Breast epithelium (tissue), 3 donors: ENCODE measurements around the gene RFPL4A.

Experiments
- CTCF ChIP-seq, 3 donors: fragments of 450-650 bp; IDR thresholded peaks; one replicate each; pipeline ENCODE4 v1.5.1; 2016 to 2017; ENCODE audit warnings: antibody characterized with exemption in 3 of 3, mild to moderate bottlenecking in 3 of 3, moderate library complexity in 3 of 3
- POLR2A ChIP-seq: fragments of 450-650 bp; IDR thresholded peaks from one replicate; pipeline ENCODE4 v1.6.1; 2016; ENCODE audit warnings: antibody characterized with exemption, mild to moderate bottlenecking, moderate library complexity
- POLR2AphosphoS5 ChIP-seq, 3 donors: sonication (generic); formaldehyde crosslinking; IDR thresholded peaks; one replicate each; pipeline ENCODE4 v1.6.1; 2017; ENCODE audit warnings: antibody characterized with exemption in 3 of 3

GRCh38 chr19:55812449-55812848 is 53.6 kb downstream of the RFPL4A start:
- TF ChIP-seq CTCF (IDR thresholded peaks at IDR 0.05) (no peak), POLR2AphosphoS5 (IDR thresholded peaks at IDR 0.05) (no peak), POLR2A (no peak)
